ENCODE data around the gene MIER2.
"Not testable (repeated sequence)": the region's sequence is repeated elsewhere in the genome, so short reads cannot be mapped to it uniquely, and the experiment has no call there.

MIER2 gene

DNA sequence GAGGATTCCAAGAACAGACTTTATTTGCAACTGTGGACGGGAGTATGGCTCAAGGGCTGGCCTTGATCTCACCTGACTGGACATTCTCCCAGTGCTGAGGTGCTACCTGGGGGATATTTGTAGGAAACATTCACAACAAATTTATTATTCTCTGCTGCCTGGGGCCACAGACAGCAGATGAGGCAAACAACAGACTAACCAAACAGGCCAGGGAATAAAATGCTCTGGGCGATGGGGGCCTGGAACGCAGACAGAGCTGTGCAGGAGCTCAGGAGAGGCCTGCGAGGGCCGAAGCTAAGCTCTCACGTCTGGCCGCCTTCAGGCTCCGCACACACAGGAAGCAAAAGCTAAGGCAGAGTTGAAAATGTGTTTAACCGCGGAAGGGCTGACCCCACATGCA is 61.2 kb downstream of the MIER2 start:
- no peak for DNase-seq (ENCODE audit: low spot score)

DNA sequence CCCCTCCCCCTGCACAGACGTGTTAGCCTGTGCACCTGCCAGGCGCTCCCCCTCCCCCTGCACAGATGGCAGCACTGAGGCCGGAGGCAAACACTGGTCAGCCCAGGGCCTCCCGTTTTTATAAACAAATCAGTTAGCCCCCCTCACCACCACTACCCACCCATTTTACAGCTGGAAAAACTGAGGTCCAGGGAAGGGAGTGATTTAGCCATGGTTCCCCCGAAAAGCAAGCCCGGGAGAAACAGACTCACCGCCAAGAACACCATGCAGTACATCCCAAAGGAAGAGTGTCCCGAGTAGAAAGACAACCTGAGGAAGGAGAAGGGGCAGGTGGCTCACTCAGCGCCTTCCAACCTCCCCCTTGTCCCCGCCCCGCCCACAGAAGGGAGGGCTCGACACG is 62.1 kb downstream of the MIER2 start:
- DNase-seq (ENCODE audit: low spot score), result no peak

DNA sequence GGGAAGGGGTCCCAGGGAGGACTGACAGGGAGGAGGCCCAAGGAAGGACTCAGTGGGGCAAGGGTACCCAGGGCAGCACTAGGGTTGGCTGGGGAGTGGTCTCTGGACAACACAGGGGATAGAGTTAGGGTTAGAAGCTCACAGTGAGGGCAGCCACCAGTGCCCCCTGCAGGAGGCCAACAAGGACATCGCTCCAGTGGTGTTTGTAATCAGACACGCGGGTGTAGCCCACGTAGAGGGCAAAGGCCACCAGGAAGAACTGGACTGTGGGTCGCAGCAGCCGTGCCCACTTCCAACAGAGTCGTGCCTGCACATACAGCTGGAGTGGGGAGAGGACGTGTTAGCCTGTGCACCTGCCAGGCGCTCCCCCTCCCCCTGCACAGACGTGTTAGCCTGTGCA is 62.6 kb downstream of the MIER2 start:
- no peak for DNase-seq (ENCODE audit: low spot score)

DNA sequence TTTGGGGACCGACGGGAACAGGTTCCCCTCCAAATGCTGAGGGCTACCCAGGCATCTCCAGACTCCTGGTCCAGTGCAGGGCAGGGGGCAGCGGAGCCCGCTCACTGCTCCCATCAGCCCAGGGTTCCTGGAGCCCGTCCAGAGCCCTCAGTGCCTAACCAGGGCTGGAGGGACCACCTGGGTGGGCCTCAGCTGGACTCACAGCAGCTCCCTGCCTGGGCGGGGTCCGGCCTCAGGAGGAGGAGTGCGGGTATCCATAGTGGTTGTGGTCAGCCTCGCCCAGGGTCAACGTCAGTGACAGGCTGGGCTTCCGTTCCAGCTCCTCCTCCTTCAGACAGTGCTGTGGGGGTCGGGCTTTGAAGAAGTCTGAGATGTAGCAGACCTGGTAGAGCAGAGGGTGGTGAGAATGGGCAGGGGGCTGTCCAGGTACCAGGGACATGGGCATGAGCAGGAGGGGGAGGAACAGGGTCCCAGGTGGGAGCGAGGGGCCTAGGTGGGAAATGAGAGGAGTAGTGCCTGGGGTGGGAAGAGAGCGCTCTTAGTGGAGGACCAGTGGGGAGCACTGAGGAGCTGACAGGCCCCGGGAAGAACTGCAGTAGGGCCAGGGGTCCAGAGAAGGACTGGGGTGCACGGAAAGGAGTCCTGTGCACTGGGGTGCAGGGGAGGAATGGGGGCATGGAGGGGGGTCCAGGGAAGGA is 63.3 kb downstream of the MIER2 start:
- no peak for DNase-seq (ENCODE audit: low spot score)

DNA sequence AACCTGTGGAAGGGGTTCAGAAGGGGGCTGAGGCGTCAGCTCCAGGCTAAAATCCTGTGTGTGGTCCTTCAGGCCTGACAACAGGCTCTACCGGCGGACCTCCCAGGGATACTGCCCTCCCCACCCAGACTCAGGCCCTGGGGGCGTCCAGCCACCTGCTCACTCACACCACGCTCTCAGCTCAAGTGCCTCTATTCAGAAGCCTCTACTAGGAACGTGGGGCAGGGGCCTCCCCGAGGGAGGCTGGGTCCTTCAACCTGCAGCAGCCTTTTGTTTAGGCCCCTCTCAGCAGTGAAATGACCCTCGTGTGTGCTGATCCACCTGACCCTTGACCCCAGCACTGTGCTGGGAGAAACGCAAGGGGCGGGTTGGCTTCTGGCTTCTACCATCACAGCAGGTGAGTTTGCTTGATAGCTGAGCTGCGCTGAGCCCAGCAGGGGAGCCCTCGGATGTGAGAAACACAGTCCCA is 64.0 kb downstream of the MIER2 start:
- DNase-seq (ENCODE audit: low spot score), result no peak

DNA sequence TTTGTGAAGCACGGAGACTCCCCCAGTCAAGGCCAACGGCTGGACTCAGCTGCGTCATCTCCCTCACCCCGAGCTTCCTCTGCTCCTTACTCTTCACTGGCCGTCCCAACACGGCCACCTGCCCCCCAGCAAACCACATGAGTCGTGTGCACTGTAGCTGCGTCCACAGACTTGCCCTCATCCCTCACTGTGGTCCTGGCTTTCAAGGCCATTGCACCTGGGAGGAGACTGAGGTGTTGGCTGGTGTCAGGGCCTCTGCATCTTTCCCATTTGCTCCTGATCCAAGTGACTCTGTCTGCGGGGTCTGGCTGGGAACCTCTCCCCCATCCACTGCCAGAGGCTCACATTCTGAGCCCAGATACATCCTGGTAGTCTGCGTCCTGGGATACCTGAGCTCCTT is 64.9 kb downstream of the MIER2 start:
- no peak for DNase-seq (ENCODE audit: low spot score)

DNA sequence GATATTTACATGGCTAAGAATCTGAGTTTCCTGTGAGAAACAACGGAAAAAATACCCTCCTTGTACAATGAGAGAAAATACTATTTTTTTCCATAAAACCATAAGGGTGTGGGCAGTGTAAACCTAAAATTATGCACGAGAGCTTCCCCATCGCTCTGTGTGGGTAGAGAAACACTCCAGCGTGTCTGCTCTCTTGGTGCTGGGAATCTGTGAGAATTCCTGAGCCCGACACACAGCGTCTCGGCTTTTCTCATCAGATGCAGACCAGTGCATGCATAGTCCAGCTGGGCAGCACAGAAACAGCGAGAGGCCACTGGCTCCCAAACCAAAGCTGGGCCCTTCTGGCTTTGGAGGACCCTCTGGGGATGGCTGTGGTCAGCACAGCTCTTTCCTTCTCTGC is 65.4 kb downstream of the MIER2 start:
- no peak for DNase-seq (ENCODE audit: low spot score)

DNA sequence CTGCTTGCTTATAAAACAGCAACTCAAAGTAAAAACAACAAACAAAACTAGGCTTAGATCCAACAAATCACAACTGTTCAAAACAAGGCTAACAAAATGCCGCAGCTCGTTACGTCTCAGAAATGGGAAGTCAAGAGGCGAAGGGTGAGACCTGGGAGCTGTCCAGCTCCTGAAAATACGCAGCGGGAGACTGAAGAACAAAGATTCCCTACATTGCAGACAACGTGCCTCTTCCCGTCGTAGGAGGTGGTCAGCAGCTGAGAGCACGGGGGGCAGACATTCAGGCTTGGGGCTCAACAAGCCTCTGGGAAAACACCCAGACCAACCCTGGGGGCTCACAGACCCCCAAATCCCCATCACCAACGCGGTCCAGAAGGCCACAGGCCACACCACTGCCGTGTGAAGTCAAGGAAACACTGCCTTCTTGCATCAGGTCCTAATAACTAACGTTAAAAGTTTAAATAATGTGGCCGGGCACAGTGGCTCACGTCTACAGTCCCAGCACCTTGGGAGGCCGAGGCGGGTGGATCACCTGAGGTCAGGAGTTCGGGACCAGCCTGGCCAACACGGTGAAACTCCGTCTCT is 66.9 kb downstream of the MIER2 start:
- DNase-seq (ENCODE audit: low spot score), result no peak

DNA sequence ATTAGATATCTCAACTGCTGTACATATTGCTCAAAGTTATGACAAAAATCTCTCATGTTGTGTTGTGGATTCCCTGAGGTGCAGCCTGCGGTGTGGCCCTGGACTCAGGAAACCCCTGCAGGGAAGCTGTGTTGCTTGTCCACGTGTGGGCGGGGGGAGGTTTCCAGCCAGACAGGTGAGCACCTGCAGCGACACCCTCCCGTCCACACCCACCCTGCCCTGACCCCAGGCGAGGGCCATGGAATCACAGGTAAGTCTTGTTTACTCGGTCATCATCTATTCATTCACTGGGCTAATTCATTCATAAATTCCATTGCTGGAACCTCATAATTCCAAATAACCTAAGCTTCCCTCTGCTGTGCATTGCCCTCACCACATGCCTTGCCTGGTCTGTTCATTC is 67.5 kb downstream of the MIER2 start:
- no peak for DNase-seq (ENCODE audit: low spot score)

DNA sequence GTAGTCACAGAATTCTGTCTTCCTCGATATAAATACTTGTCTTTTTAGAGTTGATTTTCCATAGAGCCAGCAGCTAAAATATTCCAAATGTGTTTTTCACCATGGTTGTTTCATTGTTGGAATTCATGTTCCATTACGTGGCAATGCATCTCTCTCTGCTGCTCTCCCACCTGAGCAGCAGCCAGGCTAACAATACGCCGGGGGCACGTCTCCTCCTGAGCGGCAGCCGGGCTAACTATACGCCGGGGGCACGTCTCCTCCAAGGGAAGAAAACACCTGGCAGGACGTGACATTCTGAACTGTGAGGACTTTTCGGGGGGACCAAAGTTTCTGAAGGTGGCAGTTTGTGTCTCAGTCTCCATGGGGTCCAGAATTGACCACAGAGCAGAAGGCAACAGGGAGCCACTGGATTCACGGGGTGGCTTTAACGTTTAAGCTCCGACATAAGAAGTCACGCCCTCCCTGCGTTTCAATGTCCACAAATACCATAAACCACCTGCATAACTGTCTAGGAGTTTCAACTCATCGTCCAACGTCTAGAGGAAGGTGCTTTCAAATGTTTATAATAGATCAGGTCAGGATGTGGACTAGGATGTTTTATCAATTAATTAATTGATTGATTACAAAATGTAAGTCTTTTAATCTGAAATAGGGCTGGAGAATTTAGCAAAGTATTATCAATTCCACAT is 68.5 kb downstream of the MIER2 start:
- DNase-seq (ENCODE audit: low spot score), result no peak

DNA sequence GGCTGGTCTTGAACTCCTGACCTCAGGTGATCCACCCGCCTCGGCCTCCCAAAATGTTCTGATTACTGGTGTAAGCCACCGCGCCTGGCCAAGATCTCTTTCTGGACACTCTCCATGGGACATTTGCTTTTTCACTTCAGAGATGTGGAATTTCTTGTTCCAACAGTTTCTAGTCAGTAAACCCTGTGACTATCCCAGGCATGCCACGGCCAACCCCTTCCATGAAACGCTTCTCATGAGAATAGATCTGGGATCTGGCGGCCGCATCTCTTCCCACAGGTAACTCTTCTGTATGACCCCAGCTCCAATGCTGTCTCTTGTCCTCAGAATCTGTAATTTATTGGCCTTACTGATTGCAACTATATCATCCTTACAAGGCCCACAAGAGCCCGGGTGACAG is 69.6 kb downstream of the MIER2 start:
- no peak for DNase-seq (ENCODE audit: low spot score)

DNA sequence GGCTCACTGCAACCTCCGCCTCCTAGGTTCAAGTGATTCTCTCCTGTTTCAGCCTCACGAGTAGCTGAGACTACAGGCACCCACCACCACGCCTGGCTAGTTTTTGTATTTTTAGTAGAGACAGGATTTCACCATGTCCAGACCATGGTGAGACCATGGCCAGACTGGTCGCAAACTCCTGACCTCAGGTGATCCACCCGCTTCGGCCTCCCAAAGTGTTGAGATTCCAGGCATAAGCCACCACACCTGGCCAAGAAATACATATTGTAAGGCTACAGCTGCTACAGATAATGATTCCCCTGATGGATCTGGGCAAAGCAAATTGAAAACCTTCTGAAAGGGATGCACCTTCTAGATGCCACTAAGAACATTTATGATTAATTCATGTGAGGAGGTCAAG is 71.2 kb downstream of the MIER2 start:
- no peak for DNase-seq (ENCODE audit: low spot score)

DNA sequence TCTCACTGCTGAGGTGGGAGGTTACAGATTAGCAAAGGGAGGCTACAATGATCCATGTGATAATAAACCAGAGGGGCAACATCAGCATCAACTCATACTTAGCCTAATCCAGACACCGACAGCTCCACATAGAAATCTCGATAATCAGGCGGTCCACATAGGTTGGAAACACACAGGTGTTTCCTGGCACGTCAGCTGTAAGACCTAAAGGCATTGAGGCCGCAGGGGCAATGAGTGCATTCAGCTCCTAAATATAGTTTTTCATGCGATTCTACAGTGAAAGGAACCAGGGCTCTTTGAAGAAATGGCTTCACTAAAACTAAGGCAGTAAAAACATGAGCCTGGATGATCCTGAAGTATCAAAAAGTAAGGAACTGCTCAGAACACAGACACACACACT is 72.7 kb downstream of the MIER2 start:
- DNase-seq (ENCODE audit: low spot score), result no peak

DNA sequence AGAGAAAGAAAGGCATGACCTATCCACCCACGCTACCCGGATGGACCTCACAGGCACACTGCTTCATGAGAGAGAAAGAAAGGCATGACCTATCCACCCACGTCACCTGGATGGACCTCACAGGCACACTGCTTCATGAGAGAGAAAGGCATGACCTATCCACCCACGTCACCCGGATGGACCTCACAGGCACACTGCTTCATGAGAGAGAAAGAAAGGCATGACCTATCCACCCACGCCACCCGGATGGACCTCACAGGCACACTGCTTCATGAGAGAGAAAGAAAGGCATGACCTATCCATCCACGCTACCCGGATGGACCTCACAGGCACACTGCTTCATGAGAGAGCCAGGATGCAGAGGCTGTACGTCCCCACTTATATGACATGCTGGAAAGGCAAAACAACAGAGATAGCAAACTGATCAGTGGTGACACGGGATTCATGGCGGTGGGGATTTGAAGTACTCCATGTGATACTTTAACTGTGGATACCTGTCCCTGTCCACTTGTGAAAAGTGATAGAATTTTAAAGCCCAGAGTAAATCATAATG is 73.8 kb downstream of the MIER2 start:
- not testable (repeated sequence) for DNase-seq (ENCODE audit: low spot score)

DNA sequence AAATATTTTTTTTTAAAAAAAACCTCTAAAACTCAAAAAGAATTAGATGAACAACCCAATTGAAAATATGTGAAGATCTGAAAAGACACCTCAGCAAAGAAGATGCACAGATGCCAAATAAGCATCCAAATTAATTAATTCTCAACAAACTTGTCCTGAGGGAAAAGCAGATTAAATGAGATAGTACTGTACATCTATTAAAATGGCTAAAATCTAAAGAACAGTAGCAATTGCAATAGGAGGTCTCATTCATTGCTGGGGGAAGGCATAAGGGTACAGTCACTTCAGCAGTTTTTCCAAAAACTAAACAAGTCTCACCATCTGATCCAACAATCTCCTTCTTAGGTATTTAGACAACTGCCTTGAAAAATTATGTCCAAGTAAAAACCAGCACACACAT is 75.4 kb downstream of the MIER2 start:
- no peak for DNase-seq (ENCODE audit: low spot score)

DNA sequence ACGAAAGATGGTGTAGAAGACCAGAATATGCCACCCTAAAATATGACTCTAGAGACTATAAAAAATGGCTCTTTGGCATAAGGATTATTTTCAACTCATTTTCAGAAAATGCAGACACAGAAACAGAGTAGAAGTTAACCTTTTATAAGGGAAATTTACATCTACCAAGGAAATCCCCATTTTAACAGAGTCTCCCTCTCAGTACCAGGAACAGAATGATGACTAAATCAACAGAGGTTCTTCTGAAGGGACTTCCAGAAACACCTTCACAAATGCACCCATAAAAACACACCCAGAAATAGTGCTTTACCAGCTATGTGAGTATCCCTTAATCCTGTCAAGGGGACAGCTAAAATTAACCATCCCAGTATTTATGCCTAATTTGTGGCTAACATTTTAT is 82.5 kb downstream of the MIER2 start:
- DNase-seq (ENCODE audit: low spot score), result no peak

DNA sequence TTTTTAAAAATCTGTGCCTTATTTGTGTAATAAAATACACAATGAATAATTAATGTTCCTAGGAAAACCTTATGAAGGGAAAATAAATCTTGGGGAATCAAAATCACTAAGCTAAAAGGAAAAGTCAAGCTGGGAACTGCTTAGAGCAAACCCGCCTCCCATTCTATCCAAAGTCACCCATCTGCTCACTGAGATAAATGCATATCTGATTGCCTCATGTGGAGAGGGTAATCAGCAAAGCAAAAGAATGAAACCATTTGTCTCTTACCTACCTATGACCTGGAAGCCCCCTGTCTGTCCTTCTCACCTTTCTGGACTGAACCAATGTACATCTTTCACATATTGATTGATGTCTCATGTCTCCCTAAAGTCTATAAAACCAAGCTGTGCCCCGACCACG is 87.8 kb downstream of the MIER2 start:
- DNase-seq (ENCODE audit: low spot score), result not testable (repeated sequence)

Data from hematopoietic multipotent progenitor cell treated with erythropoietin and hydrocortisone succinate and interleukin-3 and kit ligand, for 17 days (in vitro differentiated cells).